GM19099 (cell line): Measurements from ENCODE around the gene PACRG.

Experiments used
- POLR2A ChIP-seq: IDR thresholded peaks from 3 replicates; pipeline ENCODE4 v1.6.1; 2011; ENCODE audit warnings: low read depth; ENCODE audit not compliant: insufficient read length; ENCODE audit errors: extremely low read depth

The PACRG gene

DNA sequence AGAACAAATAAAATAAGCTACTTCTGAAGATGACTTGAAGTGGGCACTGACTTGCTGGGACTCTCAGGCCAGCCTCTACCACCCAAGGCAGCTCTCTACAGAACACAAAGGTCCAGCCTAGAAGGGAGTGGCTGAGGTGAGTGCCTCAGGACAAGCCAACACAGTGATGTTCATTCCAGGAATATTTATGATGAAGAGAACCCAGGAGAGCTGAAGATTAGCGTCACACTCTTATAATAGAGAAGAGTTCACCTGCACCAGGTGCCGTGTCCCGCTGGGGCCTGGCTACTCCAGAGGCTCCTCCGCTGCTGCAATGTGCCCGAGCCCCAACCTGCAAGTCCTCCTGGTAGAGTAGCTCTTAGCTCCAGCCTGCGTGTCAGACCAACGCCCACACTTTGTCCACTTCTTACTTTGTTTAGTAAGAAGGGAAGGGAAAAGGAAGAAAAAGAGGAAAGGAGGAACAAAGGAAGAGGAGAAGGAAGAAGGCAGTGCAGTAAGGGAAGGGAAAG, 504.3 kb downstream of the PACRG start:
- TF ChIP-seq POLR2A = no peak

DNA sequence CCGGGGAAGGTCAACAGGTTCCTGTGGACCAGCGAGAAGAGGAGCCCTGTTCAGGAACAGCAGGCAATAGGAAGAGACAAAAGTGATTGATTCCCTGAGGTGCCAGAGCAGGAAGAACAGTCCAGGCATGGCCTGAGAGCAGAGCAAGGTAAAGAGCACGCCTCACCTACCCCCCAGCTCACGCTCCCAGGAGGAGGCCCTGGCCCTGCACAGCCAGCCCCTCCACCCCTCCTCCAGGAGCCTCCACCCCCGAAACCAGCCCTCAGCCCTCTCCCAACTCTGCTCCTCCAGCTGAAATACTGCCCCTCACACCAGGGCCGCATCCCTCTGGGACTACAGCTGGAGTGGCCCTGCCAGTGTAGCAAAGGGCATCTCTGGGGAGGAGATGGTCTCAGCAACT, 504.9 kb downstream of the PACRG start:
- no peak for TF ChIP-seq POLR2A

DNA sequence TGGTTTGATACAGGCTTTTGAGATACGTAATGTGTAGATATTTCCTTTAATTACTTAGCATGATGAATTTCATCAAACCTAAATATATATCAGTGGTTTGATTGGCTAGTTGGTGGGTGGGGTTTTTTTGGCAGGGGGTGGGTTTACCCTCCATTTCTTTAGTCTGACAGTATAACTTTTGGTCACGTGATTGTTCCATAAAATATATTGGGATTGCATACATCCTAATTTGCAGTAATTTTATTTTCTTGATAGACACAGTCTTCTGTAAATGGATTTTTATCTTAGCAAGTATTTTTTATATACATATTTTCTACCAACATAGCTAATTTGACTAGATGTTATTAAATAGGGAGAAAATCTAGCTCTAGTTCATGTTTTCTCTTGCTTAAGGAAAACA, 509.3 kb downstream of the PACRG start:
- TF ChIP-seq POLR2A = no peak

DNA sequence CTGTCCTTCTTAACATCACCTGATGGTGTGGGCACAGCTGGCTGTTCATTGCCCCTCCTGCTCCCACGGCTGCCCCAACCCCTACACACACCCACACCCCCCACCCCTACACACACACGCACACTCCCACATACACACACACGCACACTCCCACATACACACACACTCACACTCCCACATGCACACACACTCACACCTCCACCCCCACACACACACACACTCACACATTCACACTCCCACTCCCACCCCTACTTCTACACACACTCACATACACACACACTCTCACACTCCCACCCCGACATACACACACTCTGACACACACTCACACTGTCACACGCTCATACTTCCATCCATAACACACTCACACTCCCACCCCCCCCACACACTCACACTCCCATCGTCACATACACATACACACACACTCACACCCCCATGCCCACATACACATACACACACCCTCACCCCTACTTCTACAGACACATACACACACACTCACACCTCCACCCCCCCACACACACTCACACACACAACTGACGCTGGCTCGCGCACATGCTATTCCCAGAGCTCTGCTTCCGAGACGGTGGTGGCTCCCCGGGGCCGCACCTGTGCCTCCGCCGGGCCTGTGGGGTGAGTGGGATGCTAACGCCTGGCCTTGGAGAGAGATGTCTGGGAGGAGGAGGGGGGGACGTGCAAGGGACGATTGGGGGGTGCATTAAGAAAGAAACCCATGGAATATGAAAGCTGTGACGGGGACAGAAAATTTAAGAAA, 512.0 kb downstream of the PACRG start:
- TF ChIP-seq POLR2A = no peak

DNA sequence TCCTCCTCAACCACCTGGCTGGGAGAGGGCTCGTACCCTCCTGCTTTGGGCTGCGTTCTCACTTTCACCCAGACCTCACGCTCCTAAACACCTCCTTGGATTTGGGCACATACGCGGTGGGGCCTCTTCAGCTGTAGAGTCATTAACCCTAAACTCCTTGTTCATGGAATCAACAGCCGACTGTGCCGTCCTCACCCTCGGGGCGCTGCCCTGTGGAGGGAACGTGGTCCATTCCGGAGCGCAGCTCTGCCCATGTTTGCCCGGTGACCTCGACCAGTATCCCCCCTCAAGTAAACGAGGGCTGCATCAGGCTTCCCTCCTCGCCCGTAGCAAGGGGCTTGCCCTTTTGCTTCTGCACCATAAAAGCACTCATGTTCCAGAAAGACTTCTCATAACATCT, 512.8 kb downstream of the PACRG start:
- TF ChIP-seq POLR2A = no peak

GRCh38 chr6:163241683-163242082, 513.9 kb downstream of the PACRG start:
- TF ChIP-seq POLR2A = no peak

DNA sequence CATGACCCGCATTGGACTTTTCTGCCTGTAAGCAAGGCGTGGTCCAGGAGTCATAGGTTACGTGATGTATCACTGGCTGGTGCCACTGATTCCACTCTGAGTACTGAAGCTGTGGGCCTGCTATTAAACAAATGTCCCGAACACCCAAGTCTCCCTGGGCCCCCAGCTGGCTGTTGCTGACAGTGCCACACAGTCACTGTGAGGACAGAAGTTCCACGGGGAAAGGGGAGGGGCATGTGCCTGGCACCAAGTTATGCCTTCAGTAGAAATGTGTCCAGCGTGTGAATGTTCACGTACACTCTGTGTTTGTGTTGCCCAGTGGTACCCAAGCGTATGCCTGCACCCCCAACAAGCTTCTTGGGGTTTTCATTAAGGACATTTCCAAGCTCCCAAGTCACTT, 515.3 kb downstream of the PACRG start:
- TF ChIP-seq POLR2A = no peak

GRCh38 chr6:163243692-163244589, 516.2 kb downstream of the PACRG start:
- no peak for TF ChIP-seq POLR2A

- TF ChIP-seq POLR2A = no peak
Observed at GRCh38 chr6:163248051-163248450, 520.3 kb downstream of the PACRG start.

DNA sequence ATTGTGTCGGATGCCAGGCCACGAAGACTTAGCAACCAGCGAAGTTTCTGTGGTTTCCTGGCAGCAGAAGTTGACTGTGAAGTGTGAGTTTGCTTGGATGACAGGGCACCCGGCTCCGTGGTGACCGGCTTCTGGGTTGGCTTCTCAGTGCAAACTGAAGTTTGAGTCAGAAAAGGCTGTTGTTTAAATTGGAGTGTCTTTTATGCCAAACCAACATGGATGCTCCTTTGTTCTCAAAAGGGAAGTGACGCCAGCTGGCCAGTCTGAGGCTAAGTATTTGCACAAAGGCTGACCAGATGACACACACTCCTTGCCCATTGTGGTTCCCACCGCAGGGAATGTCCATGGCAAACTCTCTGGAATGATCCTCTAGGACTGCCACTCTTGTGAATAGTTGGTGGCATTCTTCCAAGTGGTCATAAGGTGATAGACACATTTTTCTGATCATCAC, 521.9 kb downstream of the PACRG start:
- TF ChIP-seq POLR2A = no peak

GRCh38 chr6:163250116-163250515, 522.3 kb downstream of the PACRG start:
- TF ChIP-seq POLR2A = no peak

- TF ChIP-seq POLR2A = no peak
Observed at GRCh38 chr6:163252061-163252591, 524.4 kb downstream of the PACRG start.

GRCh38 chr6:163253556-163254213, 525.9 kb downstream of the PACRG start:
- no peak for TF ChIP-seq POLR2A

GRCh38 chr6:163254341-163254835, 526.6 kb downstream of the PACRG start:
- TF ChIP-seq POLR2A = no peak

- no peak for TF ChIP-seq POLR2A
Observed at GRCh38 chr6:163255265-163255664, 527.5 kb downstream of the PACRG start.
